Measurements from ENCODE around the gene COL15A1.
A peak's percentile ranks its signal among the peaks of the same experiment; 100 is the strongest.

The COL15A1 gene

DNA sequence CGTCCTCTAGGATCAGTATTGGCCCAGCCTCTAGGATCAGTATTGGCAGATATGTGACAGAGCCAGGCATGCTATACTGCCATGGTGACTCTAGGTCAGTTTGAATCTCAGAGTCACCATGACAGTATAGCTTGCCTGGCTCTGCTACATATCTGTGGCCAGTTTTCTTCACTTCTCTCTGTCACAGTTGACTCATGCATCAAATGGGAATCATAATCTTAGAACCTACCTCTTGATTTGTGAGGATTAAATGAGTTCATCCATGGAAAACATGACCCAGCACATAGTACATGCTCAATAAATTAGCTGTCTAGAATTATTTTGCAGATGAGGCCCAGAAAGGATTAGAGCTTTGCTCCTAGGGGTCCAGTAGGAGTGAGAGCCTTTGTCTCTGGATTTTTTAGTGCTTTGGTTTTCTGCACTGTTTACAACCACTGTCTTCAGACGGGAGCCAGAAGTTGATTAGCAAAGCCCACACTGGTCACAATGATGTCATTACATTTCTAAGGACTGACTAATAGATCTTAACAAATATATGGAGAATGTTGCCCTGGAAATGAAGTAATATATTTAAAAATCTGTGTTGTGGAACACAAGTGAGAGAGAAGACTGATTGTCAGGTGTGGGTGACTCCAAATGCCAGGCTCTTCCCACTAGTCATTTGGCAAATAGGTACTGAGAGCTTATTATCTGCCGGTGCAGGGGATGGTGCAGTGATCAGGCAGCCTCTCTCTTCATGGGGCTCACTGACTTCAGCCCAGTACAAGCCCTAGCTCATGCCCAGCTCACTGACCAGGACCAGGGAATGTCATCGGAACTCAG, 76.0 kb downstream of the COL15A1 start:
- no peak for DNase-seq

DNA sequence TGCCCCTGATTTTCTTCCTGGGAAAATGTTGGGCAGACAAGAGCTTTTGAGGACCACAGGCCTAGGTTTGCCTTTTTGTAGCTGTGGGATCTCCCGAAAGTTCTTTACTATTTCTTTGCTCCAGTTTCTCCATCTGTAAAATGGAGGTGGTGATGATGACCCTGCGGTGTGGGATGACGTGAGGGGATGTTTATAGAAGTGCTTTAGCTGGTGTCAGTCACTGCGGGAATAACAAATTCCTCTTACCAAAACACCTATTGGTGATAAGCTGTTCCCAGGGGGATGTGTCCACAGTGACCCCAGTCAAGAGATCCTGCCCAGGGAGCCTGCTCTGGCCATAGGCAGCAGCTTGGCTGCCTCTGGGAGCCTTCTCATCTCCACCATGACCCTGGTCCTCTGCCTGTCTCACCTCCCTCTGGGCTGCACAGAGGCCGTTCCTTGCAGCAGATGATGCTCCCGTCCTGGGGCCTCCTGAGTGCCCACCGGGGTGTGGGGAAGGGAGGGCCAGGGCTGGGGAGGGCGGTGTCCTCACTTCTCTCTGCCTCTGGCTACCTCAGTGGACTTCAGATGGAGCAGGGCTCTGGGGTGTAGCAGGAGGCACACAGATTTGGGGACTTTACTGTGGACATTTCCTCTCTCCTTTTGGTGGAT, 77.2 kb downstream of the COL15A1 start:
- no peak for DNase-seq

DNA sequence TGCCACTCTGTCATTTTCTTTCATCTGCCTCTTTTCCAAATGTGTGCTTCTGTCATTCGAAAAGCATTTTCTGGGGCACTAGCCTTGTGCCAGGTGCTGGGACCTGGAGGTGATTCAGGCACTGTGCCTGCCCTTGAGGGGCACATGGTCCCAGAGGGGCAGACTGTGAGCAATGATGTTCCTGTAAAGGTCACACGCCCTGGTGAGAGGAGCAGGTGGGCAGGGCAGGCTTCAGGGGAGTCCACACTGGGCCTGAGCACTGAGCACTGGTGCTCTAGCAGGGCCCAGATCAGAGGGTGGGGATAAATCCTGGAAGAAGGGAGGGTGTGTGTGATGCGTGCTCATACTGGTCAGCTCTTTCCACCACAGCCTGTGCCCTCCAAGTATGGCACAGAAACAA, 77.8 kb downstream of the COL15A1 start:
- no peak for DNase-seq

DNA sequence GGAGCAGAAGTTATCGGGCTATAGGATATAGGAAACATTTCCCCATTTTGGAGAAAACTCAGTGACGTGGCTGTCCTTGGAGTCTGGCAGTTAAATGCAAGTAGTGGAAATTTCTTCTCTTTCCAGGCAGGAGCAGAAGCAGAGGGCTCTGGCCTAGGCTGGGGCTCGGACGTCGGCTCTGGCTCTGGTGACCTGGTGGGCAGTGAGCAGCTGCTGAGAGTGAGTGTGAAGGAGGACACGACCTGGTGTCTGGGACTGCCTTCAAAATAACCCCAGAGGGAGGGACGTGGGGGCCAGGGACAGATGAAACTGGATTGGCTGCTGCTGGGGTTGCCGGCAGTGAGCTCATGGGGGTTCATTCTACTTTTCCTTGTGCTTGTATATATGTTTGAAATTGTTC, 79.5 kb downstream of the COL15A1 start:
- no peak for DNase-seq

DNA sequence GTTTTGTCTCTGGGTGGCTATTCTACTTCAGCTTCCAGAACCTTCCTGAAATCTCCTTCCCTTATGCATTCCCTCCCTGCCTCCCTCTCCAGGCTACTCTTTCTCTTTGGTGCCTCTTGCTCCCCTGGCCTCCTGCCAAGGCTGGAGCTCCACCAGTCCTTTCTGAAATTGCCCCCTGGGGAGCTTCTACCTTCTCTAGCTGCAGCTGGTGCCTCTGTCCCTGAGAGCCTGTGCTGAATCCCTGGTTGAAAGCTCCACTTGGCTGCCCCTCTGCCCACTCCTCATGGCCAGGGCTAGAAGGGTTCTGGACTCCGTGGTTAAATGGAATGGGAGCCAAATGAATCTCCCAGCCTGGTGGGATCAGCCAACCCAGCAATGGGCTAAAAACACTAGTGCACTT, 80.1 kb downstream of the COL15A1 start:
- peak; percentile 83 for DNase-seq

DNA sequence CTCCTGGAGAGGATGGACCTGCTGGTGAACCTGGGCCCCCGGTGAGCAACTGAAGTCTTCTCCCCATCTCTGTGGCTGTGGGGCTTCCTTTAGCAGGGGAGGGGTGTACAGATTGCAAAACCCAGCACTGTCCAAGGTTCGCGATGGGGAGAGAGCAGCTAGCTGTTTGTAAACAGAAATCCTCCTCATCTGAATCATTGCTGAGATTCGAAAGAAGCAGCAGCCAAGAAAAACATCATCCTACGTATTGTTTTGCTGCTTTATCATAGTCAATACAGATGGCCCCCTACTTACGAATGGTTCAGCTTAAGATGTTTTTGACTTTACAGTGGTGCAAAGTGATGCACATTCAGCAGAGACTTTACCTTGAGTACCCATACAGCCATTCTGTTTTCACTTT, 81.3 kb downstream of the COL15A1 start:
- DNase-seq, result no peak

DNA sequence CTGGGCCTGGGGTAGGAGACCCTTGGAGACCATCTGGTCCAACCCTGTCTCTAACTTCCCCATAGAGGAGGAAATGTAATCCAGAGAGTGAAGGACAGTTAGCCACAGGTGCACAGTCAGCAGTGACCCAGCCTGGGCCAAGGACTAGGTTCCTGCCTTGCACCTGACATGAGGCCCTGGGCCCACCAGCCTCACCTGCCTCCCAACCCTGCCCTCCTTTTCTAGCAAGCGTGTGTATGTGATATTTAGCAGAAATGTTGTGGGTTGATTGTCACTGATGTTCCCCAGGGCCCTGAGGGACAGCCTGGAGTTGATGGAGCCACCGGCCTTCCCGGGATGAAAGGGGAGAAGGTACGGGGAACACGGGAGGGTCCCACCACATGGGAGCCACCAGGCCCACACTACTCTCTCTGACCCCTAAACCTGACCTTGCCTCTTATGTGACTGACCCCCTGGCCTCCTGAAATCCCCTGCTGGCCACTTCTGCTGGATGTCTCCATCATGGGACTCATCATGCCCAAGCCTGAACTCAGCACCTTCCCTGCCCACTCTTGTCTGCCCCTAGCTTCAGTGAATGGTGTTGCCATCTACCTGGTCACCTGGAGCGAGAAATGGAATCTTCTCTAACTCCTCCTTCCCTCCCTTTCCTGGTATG, 82.0 kb downstream of the COL15A1 start:
- no peak for DNase-seq

DNA sequence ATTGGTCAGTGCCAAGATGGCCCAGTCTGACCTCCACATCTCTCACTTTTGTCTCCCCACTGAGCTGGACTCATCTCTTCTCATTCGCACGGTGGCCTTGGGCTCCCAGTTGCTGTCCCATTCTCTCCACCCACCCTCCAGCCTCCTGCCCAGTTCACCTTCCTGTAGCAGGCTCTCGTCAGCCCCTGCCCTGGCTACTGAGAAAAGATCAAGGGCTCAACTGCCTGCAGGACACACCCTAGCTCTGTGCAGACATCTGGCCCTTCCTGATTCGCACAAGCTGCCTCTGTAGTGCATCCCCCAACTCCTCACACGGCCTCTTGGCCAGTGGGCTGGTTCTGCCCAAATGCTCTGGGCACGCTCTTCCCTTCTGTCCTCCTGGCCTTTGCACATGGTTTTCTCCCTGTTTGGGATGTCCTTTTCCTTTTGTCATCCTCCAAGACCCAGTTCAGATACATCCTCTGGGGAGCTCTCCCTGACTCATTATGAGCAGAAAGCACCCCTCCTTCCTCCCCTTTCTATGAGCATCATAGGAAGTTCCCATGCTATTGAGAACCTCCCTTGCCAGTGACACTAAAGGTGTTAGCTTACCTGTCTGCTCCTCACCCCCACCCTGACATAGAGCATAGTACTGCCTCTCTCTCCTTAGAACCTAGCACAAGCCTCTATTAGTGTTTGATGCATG, 82.7 kb downstream of the COL15A1 start:
- DNase-seq, result no peak

DNA sequence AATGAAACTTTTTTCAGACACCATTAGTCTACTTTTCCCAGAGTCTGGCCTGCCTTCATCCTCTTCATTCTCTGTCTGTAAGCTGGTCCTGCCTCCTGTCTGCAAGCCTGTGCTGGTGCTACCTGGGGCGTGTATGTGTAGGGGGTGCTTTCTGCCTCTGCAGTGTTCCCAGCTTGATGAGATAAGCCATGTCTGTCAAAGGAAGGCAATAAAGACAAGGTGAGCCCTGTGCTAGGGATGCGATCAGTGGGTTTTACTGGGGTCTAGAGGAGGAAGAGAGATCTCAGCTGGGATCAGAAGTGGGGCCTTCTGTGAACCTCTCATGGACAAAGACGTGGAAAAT, 83.2 kb downstream of the COL15A1 start:
- DNase-seq, result no peak

DNA sequence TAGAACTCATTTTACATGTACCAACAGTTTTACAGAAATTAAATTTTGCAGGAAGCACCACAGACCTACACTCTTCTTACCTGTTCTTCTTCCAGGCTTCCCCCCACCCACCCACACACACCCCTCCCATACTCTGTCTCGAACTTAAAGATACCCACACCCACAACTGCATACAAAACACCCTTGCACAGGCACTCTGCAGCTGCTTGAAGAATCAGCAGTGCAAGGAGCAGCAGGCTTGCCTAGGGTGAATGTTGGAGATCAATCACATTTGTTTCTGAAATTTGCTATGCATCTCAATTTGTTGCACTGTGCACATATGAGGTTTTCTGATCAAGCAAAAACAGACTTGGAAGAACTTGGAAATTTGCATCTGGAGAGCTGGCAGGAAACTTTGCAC, 83.7 kb downstream of the COL15A1 start:
- DNase-seq, result no peak

DNA sequence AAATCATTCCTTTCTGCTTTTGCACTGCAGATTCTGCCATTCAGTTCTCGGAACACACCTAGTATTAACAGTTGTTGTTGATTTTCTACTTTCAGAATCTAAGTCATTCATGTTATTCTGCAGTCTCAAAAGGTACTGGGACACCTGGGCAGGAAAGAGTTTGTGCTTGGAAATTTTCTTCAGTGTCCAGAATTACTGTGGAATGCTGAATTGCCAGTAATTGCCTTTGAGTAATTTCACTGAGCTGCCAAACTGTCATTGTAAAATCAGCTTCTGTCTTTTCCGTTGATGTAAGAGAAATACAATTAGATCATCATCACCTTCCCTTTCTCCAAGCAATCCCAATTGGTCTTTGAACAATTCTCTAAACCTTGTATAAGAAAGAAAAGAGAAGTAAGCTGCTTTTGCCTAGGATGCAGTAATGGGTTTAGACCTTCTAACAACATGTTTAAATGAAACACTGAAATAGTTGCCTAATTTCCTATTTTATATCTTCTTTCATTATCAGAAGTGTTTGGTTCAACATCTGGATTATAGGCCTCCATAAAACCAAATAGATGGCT, 85.5 kb downstream of the COL15A1 start:
- no peak for DNase-seq

DNA sequence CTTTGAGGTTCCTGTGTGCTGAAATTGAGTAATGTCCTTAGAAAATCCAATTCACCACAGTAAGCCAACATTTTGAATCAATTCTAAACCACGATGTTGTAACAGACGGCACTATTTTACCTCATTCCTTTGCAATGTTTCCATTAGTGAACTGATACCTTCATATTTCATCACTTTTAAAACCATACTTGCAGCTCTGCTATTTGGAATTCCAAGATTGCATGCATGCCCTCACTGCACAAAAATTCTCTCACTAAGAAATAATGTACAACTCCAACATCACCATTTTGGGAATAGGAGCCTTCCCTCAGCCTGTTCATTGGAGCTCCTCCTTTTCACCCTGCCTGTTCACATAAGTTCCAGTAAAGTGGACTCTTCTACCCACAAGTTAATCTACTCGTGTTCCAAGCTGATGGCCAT, 86.4 kb downstream of the COL15A1 start:
- no peak for DNase-seq

DNA sequence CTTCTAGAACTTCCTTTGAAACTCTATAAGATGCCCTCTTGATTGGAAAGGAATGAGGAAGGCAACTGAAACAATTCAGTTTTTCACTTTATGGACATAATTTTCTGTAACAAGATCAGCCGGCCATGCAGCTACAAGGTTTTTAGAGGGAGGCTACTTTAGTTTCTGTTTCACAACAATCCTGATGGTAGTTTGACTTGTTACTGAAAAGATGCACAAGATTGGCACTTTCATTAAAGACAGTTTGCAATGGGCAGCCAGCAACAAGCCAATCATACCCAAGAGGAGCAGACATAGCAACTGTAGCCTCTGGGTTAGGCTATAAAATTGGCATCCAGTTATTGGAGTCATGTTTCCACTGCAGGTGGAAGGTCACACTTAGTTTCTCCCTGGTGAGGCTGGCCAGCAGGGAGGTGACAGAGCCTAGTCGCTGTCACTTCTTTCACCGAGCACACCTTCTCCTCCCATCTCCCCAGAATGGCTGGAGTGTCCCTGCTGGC, 87.0 kb downstream of the COL15A1 start:
- DNase-seq, result no peak

DNA sequence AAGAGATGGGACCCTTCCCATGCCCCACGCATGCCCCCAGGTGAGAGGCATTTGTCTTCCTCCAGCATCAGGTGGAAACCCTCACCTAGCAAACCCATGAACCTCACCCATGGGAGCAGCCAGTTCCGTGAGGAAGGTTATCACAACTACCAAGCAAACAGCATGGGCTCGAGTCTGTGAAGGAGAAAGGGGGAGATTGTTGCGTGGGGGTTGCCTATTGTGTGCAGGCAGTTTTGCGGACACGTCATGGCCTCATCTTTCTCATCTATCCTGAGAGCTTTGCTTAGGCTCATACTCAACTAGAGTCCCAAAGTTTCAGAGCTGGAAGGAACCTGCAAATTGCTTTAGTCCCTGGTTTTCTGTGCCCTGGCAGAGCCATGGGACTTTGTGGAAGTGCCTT, 87.6 kb downstream of the COL15A1 start:
- no peak for DNase-seq

DNA sequence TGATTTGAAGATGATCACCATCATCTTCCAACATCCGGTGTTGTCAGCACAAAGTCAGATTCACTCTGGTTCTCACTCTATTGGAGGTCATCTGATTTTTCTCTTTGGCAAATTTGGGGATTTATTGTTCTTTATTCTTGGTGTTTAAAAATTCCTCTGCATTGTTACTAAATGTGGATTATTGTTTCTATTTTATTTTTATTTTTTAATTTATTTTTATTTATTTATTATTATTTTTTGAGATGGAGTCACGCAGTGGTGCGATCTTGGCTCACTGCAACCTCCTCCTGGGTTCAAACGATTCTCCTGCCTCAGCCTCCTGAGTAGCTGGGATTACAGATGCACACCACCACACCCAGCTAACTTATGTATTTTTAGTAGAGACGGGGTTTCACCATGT, 88.3 kb downstream of the COL15A1 start:
- DNase-seq, result no peak

DNA sequence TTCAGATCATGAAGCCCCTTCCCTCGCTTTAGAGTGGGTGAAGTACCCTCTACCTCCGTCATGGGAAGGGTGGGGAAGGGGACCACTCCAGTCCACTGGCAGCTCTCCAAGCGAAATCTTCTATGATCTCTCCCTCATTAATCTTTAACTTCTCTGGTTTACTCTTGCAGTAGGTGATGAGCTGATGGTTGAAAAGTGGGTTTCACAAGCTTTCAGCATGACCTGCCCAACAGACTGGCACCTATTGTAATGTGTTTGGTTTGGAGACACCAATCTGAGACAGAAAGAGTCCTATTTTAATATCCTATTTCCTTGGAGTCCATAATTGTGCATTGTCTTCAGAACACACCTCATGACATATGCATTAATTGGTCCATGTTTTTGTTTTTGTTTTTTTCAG, 90.4 kb downstream of the COL15A1 start:
- DNase-seq, result no peak

DNA sequence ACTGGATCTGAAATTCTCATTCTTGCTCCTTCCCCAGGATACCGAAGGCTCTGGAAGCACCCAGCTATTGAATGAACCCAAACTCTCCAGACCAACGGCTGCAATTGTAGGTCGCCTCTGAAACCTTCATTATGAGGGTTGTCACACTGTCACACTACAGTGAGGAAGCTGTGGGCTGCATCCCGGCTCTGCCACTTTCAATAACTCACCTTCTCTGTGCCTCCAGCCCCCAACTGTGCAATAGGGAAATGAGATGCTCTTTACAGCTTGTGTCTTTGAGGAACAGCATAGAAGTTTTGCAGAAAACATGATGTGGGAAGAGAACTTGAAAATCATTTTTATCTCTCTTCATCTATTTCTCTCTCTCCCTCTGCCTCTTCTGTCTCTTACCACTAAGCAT, 91.6 kb downstream of the COL15A1 start:
- no peak for DNase-seq

DNA sequence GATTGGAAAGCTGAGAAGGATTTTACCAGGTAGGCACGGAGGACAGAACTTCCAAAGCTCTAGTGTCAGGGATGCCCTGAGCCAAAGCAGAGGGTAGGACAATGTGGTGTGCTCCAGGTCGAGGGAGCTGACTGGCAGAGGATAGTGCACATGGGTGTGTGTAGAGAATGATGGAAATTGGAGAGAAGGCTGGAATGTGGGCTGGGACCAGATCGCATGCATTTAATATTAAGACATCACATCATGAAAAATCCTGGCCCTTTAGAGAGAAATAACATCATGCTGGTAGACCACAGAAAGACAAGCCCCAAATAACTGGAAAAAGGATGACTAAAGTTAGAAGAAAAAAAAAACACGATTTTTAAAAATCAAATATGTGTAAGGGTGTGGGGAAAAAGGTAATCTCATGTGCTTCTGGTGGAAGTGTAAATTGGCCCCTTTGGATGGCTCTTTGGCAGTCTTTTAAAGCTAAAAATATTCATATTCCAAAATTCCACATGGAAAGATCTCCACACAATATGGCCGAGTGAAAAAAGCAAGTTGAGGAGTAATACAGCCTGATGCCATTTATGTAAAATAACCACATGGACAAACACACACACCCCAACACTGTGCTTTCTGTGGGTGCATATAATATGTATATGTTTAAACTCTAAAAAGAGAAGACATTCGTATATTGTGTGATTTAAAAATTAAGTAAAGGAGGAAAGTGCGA, 94.2 kb downstream of the COL15A1 start:
- no peak for DNase-seq

DNA sequence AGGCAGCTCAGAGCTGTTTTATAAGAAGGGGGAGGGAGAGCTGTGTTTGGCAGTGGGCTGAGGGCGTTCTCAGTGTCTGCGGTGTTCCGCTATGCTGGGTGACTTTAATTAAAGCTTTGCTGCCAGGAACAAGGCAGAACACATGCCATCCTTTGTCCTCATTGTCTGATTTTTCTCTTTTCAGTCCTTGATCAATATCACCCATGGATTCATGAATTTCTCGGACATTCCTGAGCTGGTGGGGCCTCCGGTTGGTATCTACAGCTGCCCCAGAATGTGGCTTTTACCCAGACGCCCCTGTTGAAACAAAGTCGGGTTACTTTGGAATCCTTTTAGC, 94.7 kb downstream of the COL15A1 start:
- no peak for DNase-seq

DNA sequence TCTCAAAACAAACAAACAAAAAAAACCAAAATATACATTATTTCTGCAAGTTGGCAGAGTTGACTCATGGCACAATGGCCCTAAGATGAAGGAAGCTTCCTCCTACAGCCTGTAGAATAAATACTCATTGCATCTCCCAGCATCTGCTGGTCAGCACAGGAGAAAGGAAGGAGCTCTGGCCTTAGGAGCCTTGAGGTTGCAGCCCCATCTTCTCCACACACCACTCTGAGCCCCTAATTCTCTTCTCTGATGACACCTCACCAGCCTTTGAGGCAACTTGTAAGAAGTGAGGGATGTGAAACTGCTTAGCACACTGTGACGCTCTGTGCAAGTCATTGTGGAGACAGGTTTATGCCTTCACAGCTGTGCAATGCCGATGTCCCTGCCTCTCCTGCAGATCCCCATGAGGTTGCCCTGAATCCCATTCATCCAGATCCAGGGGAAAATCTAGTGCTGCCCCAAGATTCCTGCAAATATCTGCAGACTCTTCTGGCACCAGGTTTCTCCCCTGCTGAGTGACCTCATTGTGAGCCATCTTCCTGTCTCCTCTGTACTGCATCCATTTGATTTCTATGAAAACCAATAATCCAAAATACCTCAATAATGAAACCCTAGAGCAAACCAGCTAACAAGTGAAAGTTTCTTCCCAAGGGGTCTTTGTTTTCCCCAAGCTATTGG, 95.9 kb downstream of the COL15A1 start:
- no peak for DNase-seq

DNA sequence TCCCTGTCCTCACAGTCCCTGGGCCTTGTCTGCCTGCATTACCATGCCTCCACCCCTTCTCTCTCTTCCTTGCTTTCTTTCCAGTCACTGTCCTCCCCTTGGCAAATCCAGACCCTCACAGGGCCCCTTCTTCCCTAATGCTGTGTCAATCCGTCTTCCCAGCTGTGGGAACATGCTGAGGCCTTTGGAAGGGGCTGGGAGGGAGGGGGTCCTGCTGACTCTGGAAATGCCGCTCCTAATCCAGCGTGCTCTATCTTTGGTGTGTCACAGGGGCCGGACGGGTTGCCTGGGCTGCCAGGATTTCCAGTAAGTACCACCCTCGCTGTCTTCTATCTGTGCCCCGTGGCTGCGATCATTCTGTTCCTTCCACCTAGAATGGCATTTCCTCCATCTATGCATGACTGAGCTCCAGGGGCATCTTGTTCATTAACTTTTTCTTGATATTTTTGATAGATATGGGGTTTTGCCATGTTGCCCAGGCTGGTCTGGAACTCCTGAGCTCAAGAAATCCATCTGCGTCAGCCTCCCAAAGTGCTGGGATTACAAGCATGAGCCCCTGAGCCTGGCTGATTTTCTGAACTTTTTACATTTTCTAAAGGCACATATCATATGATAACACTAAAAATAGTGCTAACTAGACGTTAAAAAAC, 96.7 kb downstream of the COL15A1 start:
- no peak for DNase-seq

Measured in NCI-H146 (cell line).